SU-DHL-6 (cell line): ENCODE measurements around the gene KCNJ12.
"Not testable (repeated sequence)": the region's sequence is repeated elsewhere in the genome, so short reads cannot be mapped to it uniquely, and the experiment has no call there.

Experiments used
- H2AFZ ChIP-seq: fragments of 200-600 bp; sonication (generic); 2 replicates; pipeline ENCODE4 v1.6.1; 2014; ENCODE audit warnings: low read depth, mild to moderate bottlenecking, moderate library complexity, mixed read lengths, antibody characterized with exemption, low read length; ENCODE audit not compliant: severe bottlenecking
- H3F3A ChIP-seq: fragments of 200-600 bp; shearing (Covaris generic); 2 replicates; pipeline ENCODE4 v1.6.0; 2016; ENCODE audit warnings: antibody characterized with exemption, mild to moderate bottlenecking; ENCODE audit not compliant: insufficient read depth
- H3K27ac ChIP-seq: fragments of 200-600 bp; sonication (generic); 2 replicates; pipeline ENCODE4 v1.5.1; 2016; ENCODE audit warnings: low read depth, mild to moderate bottlenecking, low read length, moderate library complexity, mixed read lengths
- H3K27me3 ChIP-seq: fragments of 200-600 bp; sonication (generic), shearing (Covaris generic); 2 replicates; pipeline ENCODE4 v1.6.0; 2014; ENCODE audit warnings: mild to moderate bottlenecking, low read length
- H3K36me3 ChIP-seq: fragments of 200-600 bp; sonication (generic); 2 replicates; pipeline ENCODE4 v1.6.1; 2014; ENCODE audit warnings: mild to moderate bottlenecking, low read length, mixed read lengths
- H3K4me2 ChIP-seq: fragments of 300-600, 200-600 bp; shearing (Covaris generic), sonication (generic); 2 replicates; pipeline ENCODE4 v1.6.0; 2014; ENCODE audit warnings: low read length, low read depth, mild to moderate bottlenecking; ENCODE audit not compliant: poor library complexity, severe bottlenecking
- H3K4me3 ChIP-seq: fragments of 200-600 bp; sonication (generic); 2 replicates; pipeline ENCODE4 v1.5.1; 2014; ENCODE audit warnings: antibody characterized with exemption, low read length, mild to moderate bottlenecking, mixed read lengths; ENCODE audit not compliant: insufficient read depth, poor library complexity, severe bottlenecking
- H3K79me2 ChIP-seq: fragments of 200-600 bp; sonication (generic); 2 replicates; pipeline ENCODE4 v1.6.1; 2014; ENCODE audit warnings: mild to moderate bottlenecking, low read length, moderate library complexity; ENCODE audit not compliant: insufficient read depth
- H3K9ac ChIP-seq: fragments of 200-600 bp; sonication (generic); 2 replicates; pipeline ENCODE4 v1.7.0; 2014; ENCODE audit warnings: mild to moderate bottlenecking, low read length
- H3K9me2 ChIP-seq: fragments of 200-600 bp; sonication (generic); replicated peaks from 2 replicates; pipeline ENCODE4 v1.6.1; 2014; ENCODE audit warnings: low read length; ENCODE audit not compliant: insufficient read depth
- H3K9me3 ChIP-seq: fragments of 200-600 bp; sonication (generic); 2 replicates; pipeline ENCODE4 v1.6.1; 2014; ENCODE audit warnings: low read length, mixed read lengths; ENCODE audit not compliant: insufficient read depth
- H4K20me1 ChIP-seq: fragments of 200-600 bp; sonication (generic); 2 replicates; pipeline ENCODE4 v1.6.1; 2014; ENCODE audit warnings: low read depth, mild to moderate bottlenecking, antibody characterized with exemption, low read length, moderate library complexity, mixed read lengths
- EZH2phosphoT487 ChIP-seq: fragments of 200-600 bp; sonication (generic), shearing (Covaris generic); conservative IDR thresholded peaks from 2 replicates; pipeline ENCODE4 v1.6.1; 2018; ENCODE audit warnings: mild to moderate bottlenecking, antibody characterized with exemption, low read length, moderate library complexity, mixed read lengths
- TF ChIP-seq, protein P1 (sequence below): fragments of 200-600 bp; sonication (generic); IDR thresholded peaks from one replicate; pipeline ENCODE4 v1.5.1; 2017; ENCODE audit warnings: antibody characterized with exemption, mild to moderate bottlenecking, low read length, moderate library complexity; ENCODE audit not compliant: insufficient read depth, poor library complexity, severe bottlenecking

KCNJ12 gene

DNA sequence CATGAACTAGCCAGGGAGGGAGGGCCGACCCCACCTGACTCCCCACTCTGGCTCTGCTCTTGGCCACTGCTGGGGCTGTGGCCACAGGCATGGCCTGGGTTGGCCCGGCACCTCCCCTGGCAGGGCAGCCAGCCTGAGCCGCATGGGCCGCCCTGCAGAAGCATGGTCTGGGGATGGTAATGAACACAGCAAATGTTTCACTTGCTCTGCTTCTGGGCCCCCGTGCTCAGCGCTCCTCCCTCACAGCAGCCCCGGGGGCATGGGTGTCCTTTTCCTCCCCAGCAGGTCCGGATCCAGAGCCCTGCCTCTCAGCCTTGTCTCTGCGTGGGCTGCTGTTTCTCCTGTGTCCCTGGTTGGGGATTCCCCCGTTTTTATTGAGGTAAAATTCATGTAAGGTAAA, 30.9 kb upstream of the KCNJ12 start:
- no peak overlapping the region for H3K4me3 ChIP-seq
- no peak for TF ChIP-seq EZH2phosphoT487
- TF ChIP-seq, protein P1, sequence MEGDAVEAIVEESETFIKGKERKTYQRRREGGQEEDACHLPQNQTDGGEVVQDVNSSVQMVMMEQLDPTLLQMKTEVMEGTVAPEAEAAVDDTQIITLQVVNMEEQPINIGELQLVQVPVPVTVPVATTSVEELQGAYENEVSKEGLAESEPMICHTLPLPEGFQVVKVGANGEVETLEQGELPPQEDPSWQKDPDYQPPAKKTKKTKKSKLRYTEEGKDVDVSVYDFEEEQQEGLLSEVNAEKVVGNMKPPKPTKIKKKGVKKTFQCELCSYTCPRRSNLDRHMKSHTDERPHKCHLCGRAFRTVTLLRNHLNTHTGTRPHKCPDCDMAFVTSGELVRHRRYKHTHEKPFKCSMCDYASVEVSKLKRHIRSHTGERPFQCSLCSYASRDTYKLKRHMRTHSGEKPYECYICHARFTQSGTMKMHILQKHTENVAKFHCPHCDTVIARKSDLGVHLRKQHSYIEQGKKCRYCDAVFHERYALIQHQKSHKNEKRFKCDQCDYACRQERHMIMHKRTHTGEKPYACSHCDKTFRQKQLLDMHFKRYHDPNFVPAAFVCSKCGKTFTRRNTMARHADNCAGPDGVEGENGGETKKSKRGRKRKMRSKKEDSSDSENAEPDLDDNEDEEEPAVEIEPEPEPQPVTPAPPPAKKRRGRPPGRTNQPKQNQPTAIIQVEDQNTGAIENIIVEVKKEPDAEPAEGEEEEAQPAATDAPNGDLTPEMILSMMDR = no peak
- no peaks in the 10 kb centered on the region for H3K9me3 ChIP-seq
- no peaks in the 10 kb centered on the region for H3K27me3 ChIP-seq
- no peaks in the 10 kb centered on the region for H3K79me2 ChIP-seq
- H3K9ac ChIP-seq = peak overlapping the region; percentile 55
- peak overlapping the region; percentile 88 for H3K27ac ChIP-seq
- H4K20me1 ChIP-seq = no peaks in the 10 kb centered on the region
- peaks cover 8% of the 10 kb centered on the region; the same call in 1 of the 2 replicates for H3F3A ChIP-seq
- no peaks in the 10 kb centered on the region for H3K9me2 ChIP-seq
- peak overlapping the region; percentile 1 for H2AFZ ChIP-seq
- peak overlapping the region; percentile 43 for H3K4me2 ChIP-seq
- H3K36me3 ChIP-seq = no peaks in the 10 kb centered on the region

DNA sequence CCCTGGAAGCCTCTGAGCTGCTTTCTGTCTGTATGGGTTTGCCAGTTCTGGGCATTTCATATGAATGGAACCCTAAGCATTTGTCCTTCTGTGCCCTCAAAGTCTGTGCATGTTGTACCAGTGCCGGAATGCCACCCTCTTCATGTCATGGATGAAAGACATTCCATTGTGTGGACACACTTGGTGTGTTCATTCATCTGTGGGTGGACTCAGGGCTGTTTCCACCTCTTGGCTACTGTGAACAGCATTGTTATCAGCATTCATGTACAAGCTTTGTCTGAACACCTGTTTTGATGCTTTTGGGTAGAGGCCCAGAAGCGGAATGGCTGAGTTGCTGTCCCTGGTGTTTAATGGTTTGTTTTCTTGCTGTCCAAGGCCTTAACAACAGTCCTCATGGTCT, 30.1 kb upstream of the KCNJ12 start:
- H3K27me3 ChIP-seq, H3K9ac ChIP-seq, H3F3A ChIP-seq, H3K4me2 ChIP-seq, H3K4me3 ChIP-seq, H3K9me3 ChIP-seq, H3K9me2 ChIP-seq, H3K36me3 ChIP-seq, H3K27ac ChIP-seq, H3K79me2 ChIP-seq, H4K20me1 ChIP-seq, H2AFZ ChIP-seq: not testable (repeated sequence)

DNA sequence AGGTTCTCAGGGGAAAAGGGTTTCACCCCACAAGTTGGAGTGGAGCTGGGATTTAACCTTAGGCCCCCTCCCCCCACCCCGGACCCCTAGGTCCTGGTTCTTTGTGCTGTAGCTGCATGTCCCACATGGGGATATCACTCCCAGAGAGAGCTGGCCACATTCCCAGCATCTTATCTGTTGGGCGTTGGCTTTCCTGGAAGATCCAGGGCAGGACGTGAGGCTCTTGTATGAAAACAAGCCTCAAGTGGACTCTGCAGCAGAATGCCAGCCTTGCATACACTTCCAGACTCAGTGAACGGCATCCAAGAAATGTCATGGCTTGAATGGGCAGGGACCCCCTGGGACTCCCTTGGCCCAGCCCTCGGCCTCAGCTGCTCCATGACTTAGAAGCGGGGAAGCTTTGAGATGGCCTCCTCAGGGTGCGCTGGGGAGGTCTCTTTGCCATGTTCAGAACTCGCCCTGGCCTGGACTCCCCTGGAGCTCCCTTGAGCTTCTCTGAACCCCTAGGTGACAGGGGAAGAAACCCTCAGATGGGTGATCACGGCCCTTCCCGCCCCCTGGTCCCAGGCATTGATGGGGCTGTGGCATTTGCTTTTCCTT, 29.4 kb upstream of the KCNJ12 start:
- H3K9me3 ChIP-seq = not testable (repeated sequence)

DNA sequence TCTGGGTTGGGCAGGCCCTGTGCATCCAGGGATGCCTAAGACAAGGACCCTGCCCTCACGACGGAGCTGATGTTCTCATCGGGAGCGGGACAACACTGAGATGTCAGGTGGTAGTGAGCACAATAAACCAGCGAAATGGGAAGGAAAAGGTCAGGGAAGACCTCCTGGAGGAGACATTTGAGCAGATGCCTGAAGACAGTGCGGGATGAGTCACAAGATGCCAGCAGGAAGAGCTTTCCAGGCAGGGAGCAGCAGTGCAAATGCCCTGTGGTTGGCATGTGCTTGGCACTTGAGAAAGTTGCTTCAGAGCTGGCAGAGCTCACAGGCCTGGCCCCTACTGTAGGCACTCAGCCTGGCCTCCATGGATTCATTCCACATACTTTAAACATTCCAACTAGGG, 28.5 kb upstream of the KCNJ12 start:
- H3K79me2 ChIP-seq, H3K27ac ChIP-seq, H3K9ac ChIP-seq, H3F3A ChIP-seq, H3K4me2 ChIP-seq, H3K9me2 ChIP-seq, H4K20me1 ChIP-seq, H3K27me3 ChIP-seq, H3K9me3 ChIP-seq, H3K36me3 ChIP-seq, H3K4me3 ChIP-seq, H2AFZ ChIP-seq: not testable (repeated sequence)

More for the DNA sequence above, 29.4 kb upstream of the KCNJ12 start:
- not testable (repeated sequence) for H3K9ac ChIP-seq, H3F3A ChIP-seq, H3K79me2 ChIP-seq, H2AFZ ChIP-seq, H3K4me2 ChIP-seq, H3K36me3 ChIP-seq, H4K20me1 ChIP-seq, H3K4me3 ChIP-seq, H3K9me2 ChIP-seq, H3K27me3 ChIP-seq
- peak overlapping the region; percentile 64 for H3K27ac ChIP-seq

DNA sequence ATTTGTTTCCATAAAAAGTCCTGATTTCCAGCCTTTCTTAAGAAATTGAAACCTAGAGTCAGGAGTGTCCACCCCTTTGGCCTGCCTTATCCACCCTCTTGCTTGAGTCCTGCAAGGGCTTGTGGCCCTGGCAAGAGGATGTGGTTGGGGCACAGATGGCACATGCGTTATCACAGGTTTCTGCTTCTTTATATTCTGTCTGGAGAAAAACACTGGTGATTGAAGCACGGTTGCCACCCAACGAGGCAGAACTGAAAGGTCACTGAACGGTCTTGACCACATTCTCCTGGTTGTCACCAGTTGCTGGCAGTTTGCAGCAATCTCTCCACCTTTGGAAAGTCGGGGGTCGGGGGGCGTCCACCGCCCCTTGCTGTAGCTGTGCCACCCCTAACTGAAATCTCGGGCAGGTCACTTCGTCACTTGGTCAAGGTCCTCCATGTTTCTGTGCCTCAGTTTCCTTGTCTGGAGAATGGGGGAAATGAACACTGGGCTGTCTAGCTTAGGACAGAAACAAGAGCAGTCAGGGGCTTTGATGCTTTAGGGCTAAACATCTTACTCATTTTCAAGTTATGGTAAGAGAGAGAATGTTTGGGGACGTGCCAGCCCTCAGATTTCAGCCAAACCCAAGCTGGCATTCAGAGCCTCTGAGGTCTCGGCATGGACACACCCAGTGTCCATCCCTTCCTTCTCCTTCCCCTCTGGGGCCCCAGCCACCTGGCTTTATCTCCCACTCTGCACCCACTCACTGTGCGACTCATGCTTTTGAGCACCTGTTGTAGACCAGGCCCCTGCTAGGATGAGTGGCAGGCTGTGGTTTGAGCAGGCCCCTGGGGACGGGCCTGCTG, 27.9 kb upstream of the KCNJ12 start:
- not testable (repeated sequence) for H3K27me3 ChIP-seq, H2AFZ ChIP-seq, H3K9me3 ChIP-seq, H3K79me2 ChIP-seq, H3K4me3 ChIP-seq, H3K9me2 ChIP-seq, H4K20me1 ChIP-seq, H3K36me3 ChIP-seq, H3F3A ChIP-seq
- Histone ChIP-seq H3K9ac (peak overlapping the region; percentile 24; the same call in 1 of the 2 replicates), H3K27ac (peak overlapping the region; percentile 89), H3K4me2 (peak overlapping the region; percentile 20)

DNA sequence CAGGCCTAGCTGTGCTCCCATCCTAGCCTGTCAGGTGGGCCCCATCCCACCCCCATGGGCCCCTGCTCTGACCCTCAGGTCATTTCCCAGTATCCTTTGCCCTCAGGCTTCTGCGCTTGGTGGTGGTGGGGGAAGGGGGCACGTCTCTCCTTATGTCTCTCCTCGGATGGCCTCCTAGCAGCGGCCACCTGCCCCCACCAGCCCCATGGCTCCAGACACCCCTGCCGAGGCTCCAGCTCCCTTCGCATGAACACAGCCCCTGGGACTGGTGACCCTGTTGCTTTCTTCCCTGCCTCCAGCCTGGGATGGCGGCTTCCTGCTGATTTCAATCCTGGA, 27.3 kb upstream of the KCNJ12 start:
- H3K27me3 ChIP-seq, H3K9ac ChIP-seq, H3K9me2 ChIP-seq, H4K20me1 ChIP-seq, H3K4me2 ChIP-seq, H3K4me3 ChIP-seq, H3K9me3 ChIP-seq, H3F3A ChIP-seq, H2AFZ ChIP-seq, H3K36me3 ChIP-seq, H3K79me2 ChIP-seq: not testable (repeated sequence)
- H3K27ac ChIP-seq = peak overlapping the region; percentile 89

DNA sequence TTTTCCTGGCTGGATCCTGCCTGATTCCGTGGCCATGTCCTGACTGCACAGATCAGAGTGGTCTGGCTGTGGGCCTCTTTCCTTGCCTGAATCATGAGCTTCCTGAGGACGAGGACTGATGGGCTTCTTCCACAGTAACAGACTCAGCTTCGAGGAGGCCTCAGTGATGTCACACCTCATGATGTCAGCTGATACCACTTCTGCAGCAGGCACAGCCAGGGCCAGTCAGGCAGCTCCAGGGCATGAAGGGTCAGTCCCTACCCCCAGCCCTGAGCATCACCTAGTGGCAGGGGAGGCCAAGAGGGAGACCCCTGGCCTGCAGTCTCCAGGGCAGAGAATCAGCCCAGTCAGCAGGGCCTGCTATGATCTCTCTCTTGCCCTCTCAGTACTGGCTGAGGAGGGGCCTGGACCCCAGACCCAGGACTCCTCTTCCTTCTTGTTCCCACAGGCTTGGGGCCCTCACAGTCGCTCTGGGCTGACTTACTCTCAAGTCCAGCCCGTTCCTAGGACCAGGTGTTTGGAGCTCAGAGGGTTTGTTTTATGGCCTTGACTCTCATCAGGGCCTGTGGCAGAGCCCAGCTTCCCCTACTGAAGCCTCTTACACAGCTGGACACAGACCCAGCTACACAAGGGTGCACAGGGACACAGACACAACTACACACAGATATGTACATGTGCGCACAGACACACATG, 26.7 kb upstream of the KCNJ12 start:
- not testable (repeated sequence) for H4K20me1 ChIP-seq, H3K9me2 ChIP-seq, H3K4me3 ChIP-seq, H3K9ac ChIP-seq, H3K36me3 ChIP-seq, H2AFZ ChIP-seq, H3K9me3 ChIP-seq, H3F3A ChIP-seq, H3K4me2 ChIP-seq, H3K79me2 ChIP-seq, H3K27me3 ChIP-seq
- H3K27ac ChIP-seq = peak overlapping the region; percentile 72
